Endothelial cell (in vitro differentiated cells): ENCODE data around the gene EML1. TPM values are rescaled to one million over a fixed set of nuclear protein-coding genes. Genes with fewer than 3 reads are reported as not detected.

Source experiments
- DNase-seq: peaks from one replicate; pipeline ENCODE4 v3.0.0; 2021; ENCODE audit warnings: low spot score
- H3K27ac Mint-ChIP-seq: one replicate; pipeline ENCODE4 v1.8.0; 2021; ENCODE audit warnings: mixed read lengths, inconsistent platforms; ENCODE audit not compliant: unreplicated experiment
- H3K27me3 Mint-ChIP-seq: one replicate; pipeline ENCODE4 v1.8.0; 2021; ENCODE audit warnings: mild to moderate bottlenecking, moderate library complexity, mixed read lengths, inconsistent platforms; ENCODE audit not compliant: unreplicated experiment
- H3K36me3 Mint-ChIP-seq: one replicate; pipeline ENCODE4 v1.8.0; 2021; ENCODE audit warnings: mild to moderate bottlenecking, low read depth, mixed read lengths, inconsistent platforms; ENCODE audit not compliant: unreplicated experiment
- H3K4me1 Mint-ChIP-seq: one replicate; pipeline ENCODE4 v1.8.0; 2021; ENCODE audit warnings: mild to moderate bottlenecking, mixed read lengths, inconsistent platforms; ENCODE audit not compliant: unreplicated experiment
- H3K4me3 Mint-ChIP-seq: one replicate; pipeline ENCODE4 v1.8.0; 2021; ENCODE audit warnings: mild to moderate bottlenecking, mixed read lengths, inconsistent platforms; ENCODE audit not compliant: unreplicated experiment
- H3K9me3 Mint-ChIP-seq: one replicate; pipeline ENCODE4 v1.8.0; 2021; ENCODE audit warnings: mixed read lengths, inconsistent platforms; ENCODE audit not compliant: unreplicated experiment
- total RNA-seq: library from RNA; stranded (reverse); fragmentation: NEBNext Ultra II Directional; extraction: Animal tissue kit (Norgen Biotek cat#: 25700); gene quantifications from one replicate; pipeline ENCODE4 v1.2.1, GENCODE V29; 2021; ENCODE audit not compliant: unreplicated experiment
- TF ChIP-seq, protein P1 (sequence below): fragments of 200-600 bp; sonication (generic); IDR thresholded peaks from one replicate; pipeline ENCODE4 v1.5.0; 2021; ENCODE audit warnings: antibody characterized with exemption; ENCODE audit not compliant: unreplicated experiment

Gene EML1
- total RNA-seq, 1 donor from 2014 or later: 10.0 TPM

- H3K4me1 Mint-ChIP-seq: no peaks in the 10 kb centered on the region
- H3K36me3 Mint-ChIP-seq: peaks cover 4% of the 10 kb centered on the region
- TF ChIP-seq, protein P1, sequence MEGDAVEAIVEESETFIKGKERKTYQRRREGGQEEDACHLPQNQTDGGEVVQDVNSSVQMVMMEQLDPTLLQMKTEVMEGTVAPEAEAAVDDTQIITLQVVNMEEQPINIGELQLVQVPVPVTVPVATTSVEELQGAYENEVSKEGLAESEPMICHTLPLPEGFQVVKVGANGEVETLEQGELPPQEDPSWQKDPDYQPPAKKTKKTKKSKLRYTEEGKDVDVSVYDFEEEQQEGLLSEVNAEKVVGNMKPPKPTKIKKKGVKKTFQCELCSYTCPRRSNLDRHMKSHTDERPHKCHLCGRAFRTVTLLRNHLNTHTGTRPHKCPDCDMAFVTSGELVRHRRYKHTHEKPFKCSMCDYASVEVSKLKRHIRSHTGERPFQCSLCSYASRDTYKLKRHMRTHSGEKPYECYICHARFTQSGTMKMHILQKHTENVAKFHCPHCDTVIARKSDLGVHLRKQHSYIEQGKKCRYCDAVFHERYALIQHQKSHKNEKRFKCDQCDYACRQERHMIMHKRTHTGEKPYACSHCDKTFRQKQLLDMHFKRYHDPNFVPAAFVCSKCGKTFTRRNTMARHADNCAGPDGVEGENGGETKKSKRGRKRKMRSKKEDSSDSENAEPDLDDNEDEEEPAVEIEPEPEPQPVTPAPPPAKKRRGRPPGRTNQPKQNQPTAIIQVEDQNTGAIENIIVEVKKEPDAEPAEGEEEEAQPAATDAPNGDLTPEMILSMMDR: no peak
- H3K4me3 Mint-ChIP-seq: no peak overlapping the region
- H3K27me3 Mint-ChIP-seq: peaks cover 2% of the 10 kb centered on the region
- DNase-seq: no peak
- H3K27ac Mint-ChIP-seq: no peak overlapping the region
- no peaks in the 10 kb centered on the region for H3K9me3 Mint-ChIP-seq
Measured at GRCh38 chr14:99918781-99919180, 125.6 kb downstream of the EML1 start.

DNA sequence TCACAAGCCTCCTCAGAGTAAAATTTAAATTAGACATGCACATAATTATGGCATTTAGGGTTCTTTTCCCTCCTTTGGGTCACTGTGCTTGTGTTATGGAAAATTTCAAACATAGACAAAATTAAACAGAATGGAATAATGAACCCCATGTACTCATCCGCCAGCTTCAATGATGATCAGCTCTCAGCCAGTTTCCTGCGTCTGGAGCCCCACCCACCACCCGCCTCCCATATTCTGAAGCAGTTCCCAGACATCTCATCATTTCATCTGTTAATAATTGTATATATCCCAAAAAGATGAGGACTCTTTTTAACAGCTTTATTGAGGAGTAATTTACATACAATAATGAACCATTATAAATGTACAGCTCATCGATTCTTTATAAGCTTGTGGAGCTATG is 128.2 kb downstream of the EML1 start:
- TF ChIP-seq, protein P1: no peak
- Mint-ChIP-seq H3K27ac (no peak overlapping the region), H3K9me3 (no peaks in the 10 kb centered on the region), H3K4me1 (no peaks in the 10 kb centered on the region), H3K4me3 (no peak overlapping the region), H3K36me3 (peaks cover 4% of the 10 kb centered on the region), H3K27me3 (peaks cover 2% of the 10 kb centered on the region)
- no peak for DNase-seq

DNA sequence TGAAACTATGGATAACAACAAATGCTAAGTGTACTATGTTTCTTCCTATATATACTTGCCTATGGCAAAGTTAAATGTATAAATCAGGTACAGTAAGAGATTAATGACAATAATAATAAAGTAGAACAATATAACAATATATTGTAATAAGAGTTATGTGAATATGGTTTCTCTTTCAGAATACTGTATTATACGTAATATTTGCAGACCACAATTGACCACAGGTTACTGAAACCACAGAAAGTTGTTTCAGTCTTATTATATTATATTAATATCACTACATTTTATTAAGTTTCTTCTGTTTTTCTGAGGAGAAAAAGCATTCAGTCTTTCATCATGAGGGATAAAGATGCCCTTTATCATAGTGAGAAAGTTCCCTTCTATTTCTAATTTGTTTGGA is 131.2 kb downstream of the EML1 start:
- no peak for DNase-seq
- H3K27me3 Mint-ChIP-seq: peaks cover 2% of the 10 kb centered on the region
- no peaks in the 10 kb centered on the region for H3K9me3 Mint-ChIP-seq
- no peak overlapping the region for H3K27ac Mint-ChIP-seq
- no peaks in the 10 kb centered on the region for H3K4me1 Mint-ChIP-seq
- TF ChIP-seq, protein P1: no peak
- peaks cover 4% of the 10 kb centered on the region for H3K36me3 Mint-ChIP-seq
- H3K4me3 Mint-ChIP-seq: no peak overlapping the region

DNA sequence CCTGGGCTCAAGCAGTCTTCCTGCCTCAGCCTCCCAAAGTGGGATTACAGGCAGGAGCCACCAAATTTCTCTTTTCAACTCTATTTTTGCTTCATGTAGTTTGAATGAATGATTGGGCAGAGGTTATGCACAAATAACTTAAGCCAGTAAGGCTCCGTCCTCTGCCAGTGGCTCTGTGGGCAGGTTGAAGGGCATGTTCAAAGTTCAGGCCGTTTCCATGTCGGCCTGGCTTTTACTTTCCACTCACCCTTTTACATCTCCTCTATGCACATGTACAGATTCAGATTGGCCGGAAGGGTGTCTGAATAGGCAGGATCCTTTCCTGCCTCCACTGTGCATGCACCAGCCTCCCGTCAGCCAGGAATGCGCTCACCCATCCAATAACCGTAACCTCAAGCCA is 132.3 kb downstream of the EML1 start:
- H3K9me3 Mint-ChIP-seq: no peaks in the 10 kb centered on the region
- no peak for DNase-seq
- H3K27ac Mint-ChIP-seq: no peak overlapping the region
- no peaks in the 10 kb centered on the region for H3K36me3 Mint-ChIP-seq
- peaks cover 2% of the 10 kb centered on the region for H3K27me3 Mint-ChIP-seq
- H3K4me3 Mint-ChIP-seq: no peak overlapping the region
- TF ChIP-seq, protein P1: no peak
- H3K4me1 Mint-ChIP-seq: no peaks in the 10 kb centered on the region

GRCh38 chr14:99928963-99929362 is 135.8 kb downstream of the EML1 start:
- Mint-ChIP-seq H3K27me3 (no peaks in the 10 kb centered on the region), H3K4me3 (no peak overlapping the region), H3K36me3 (no peaks in the 10 kb centered on the region), H3K4me1 (no peaks in the 10 kb centered on the region), H3K27ac (no peak overlapping the region), H3K9me3 (no peaks in the 10 kb centered on the region)
- DNase-seq: no peak
- TF ChIP-seq, protein P1: no peak
